ENCODE measurements around the gene MAGI2.

MAGI2 gene

DNA sequence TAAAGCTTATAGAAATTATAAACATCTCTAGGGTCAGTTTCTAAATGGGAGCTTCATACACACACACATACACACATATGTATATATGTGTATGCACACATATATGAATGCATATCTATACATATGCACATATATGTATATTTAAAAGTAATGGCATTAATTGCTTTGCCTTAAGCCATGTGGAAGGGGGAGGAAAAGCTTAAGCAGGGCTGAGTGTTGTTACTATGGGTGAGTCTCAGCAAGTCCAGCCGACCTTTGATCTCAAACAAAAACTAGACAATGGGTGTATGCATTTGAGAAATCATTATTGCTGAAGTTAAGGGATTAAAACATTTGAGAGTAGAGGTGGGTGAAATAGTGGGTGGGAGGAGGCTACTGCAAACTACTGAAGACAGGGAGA lies 546.7 kb downstream of the MAGI2 start:
- Histone ChIP-seq H3K79me2 (ENCODE audit: insufficient read depth, low read length) (no peaks in the 10 kb centered on the region), H4K20me1 (ENCODE audit: low read depth, low read length) (no peaks in the 10 kb centered on the region), H3K36me3 (ENCODE audit: low read length) (no peaks in the 10 kb centered on the region), H3K4me3 (ENCODE audit: insufficient read depth, low read length, poor library complexity, severe bottlenecking) (no peak overlapping the region), H3K27ac (ENCODE audit: low read depth, low read length) (no peak overlapping the region), H3K4me2 (ENCODE audit: low read depth, low read length, poor library complexity, severe bottlenecking) (no peak overlapping the region), H3K9me3 (ENCODE audit: insufficient read depth, low read length) (no peaks in the 10 kb centered on the region), H3F3A (ENCODE audit: insufficient read depth) (no peaks in the 10 kb centered on the region), H2AFZ (ENCODE audit: low read depth, low read length, severe bottlenecking) (no peak overlapping the region), H3K9ac (ENCODE audit: low read length) (no peak overlapping the region), H3K27me3 (ENCODE audit: low read length) (no peaks in the 10 kb centered on the region), H3K9me2 (replicated peaks; ENCODE audit: insufficient read depth, low read length) (no peaks in the 10 kb centered on the region)
- TF ChIP-seq CTCF (IDR thresholded peaks at IDR 0.05; ENCODE audit: insufficient read depth, low read length, poor library complexity, severe bottlenecking) (no peak), EZH2phosphoT487 (conservative IDR thresholded peaks at IDR 0.05; ENCODE audit: low read length) (no peak)

DNA sequence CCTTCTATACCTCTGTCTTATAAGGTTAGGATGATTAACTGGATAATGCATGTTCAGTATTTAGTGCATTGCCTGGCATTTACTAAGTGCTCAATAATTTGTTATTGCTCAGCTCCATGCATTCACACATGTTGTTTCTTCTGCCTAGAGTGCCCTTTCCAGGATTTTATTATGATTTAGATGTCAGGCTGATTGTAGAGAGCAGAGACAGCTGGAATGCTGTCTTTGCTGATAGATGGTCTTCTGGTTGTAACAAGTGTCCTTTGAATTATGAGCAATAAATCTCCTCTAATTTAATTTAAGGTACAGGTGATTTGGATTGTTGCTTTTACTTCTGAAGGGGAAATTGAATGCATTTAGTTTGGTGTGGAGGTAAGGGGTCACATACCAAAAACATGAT lies 548.0 kb downstream of the MAGI2 start:
- Histone ChIP-seq H3K4me3 (ENCODE audit: insufficient read depth, low read length, poor library complexity, severe bottlenecking) (no peak overlapping the region), H2AFZ (ENCODE audit: low read depth, low read length, severe bottlenecking) (no peak overlapping the region), H3K27me3 (ENCODE audit: low read length) (no peaks in the 10 kb centered on the region), H3K79me2 (ENCODE audit: insufficient read depth, low read length) (no peaks in the 10 kb centered on the region), H3K9ac (ENCODE audit: low read length) (no peak overlapping the region), H3F3A (ENCODE audit: insufficient read depth) (no peaks in the 10 kb centered on the region), H3K27ac (ENCODE audit: low read depth, low read length) (no peak overlapping the region), H3K4me2 (ENCODE audit: low read depth, low read length, poor library complexity, severe bottlenecking) (no peak overlapping the region), H3K9me2 (replicated peaks; ENCODE audit: insufficient read depth, low read length) (no peaks in the 10 kb centered on the region), H3K9me3 (ENCODE audit: insufficient read depth, low read length) (no peaks in the 10 kb centered on the region), H4K20me1 (ENCODE audit: low read depth, low read length) (no peaks in the 10 kb centered on the region), H3K36me3 (ENCODE audit: low read length) (no peaks in the 10 kb centered on the region)
- no peak for TF ChIP-seq CTCF (IDR thresholded peaks at IDR 0.05; ENCODE audit: insufficient read depth, low read length, poor library complexity, severe bottlenecking)

- TF ChIP-seq CTCF (IDR thresholded peaks at IDR 0.05; ENCODE audit: insufficient read depth, low read length, poor library complexity, severe bottlenecking): no peak
- TF ChIP-seq EZH2phosphoT487 (conservative IDR thresholded peaks at IDR 0.05; ENCODE audit: low read length): no peak
These were observed 548.5 kb downstream of the MAGI2 start for GRCh38 chr7:78904983-78905382.

DNA sequence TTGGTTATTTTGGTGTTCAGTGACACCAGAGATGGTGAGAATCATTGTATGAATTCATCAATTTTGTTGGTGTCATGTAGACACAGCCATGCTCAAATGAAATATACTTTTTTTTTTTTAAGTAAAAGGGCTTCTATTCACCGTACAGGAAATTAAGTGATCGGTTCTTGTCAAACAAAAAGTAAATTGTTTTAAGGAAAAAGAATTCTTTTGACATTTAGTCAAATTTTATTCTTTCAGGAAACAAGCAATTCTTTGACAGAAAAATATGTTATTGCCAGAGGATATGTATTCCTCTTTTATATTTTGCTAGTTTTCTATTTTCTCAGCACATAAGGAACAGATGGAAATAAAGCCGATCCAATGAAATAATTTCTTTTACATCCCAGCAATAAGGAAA lies 551.9 kb downstream of the MAGI2 start:
- Histone ChIP-seq H3K27ac (ENCODE audit: low read depth, low read length) (no peak overlapping the region), H2AFZ (ENCODE audit: low read depth, low read length, severe bottlenecking) (no peak overlapping the region), H3K9me2 (replicated peaks; ENCODE audit: insufficient read depth, low read length) (no peaks in the 10 kb centered on the region), H3K9me3 (ENCODE audit: insufficient read depth, low read length) (no peaks in the 10 kb centered on the region), H4K20me1 (ENCODE audit: low read depth, low read length) (no peaks in the 10 kb centered on the region), H3F3A (ENCODE audit: insufficient read depth) (no peaks in the 10 kb centered on the region), H3K9ac (ENCODE audit: low read length) (no peak overlapping the region), H3K79me2 (ENCODE audit: insufficient read depth, low read length) (no peaks in the 10 kb centered on the region), H3K36me3 (ENCODE audit: low read length) (no peaks in the 10 kb centered on the region), H3K4me3 (ENCODE audit: insufficient read depth, low read length, poor library complexity, severe bottlenecking) (no peak overlapping the region), H3K27me3 (ENCODE audit: low read length) (no peaks in the 10 kb centered on the region), H3K4me2 (ENCODE audit: low read depth, low read length, poor library complexity, severe bottlenecking) (no peak overlapping the region)
- TF ChIP-seq EZH2phosphoT487 (conservative IDR thresholded peaks at IDR 0.05; ENCODE audit: low read length) (no peak), CTCF (IDR thresholded peaks at IDR 0.05; ENCODE audit: insufficient read depth, low read length, poor library complexity, severe bottlenecking) (no peak)

More at GRCh38 chr7:78904983-78905382, 548.5 kb downstream of the MAGI2 start:
- Histone ChIP-seq H3F3A (ENCODE audit: insufficient read depth) (no peaks in the 10 kb centered on the region), H3K9me3 (ENCODE audit: insufficient read depth, low read length) (no peaks in the 10 kb centered on the region), H2AFZ (ENCODE audit: low read depth, low read length, severe bottlenecking) (no peak overlapping the region), H3K27ac (ENCODE audit: low read depth, low read length) (no peak overlapping the region), H3K79me2 (ENCODE audit: insufficient read depth, low read length) (no peaks in the 10 kb centered on the region), H3K9me2 (replicated peaks; ENCODE audit: insufficient read depth, low read length) (no peaks in the 10 kb centered on the region), H3K4me3 (ENCODE audit: insufficient read depth, low read length, poor library complexity, severe bottlenecking) (no peak overlapping the region), H3K36me3 (ENCODE audit: low read length) (no peaks in the 10 kb centered on the region), H4K20me1 (ENCODE audit: low read depth, low read length) (no peaks in the 10 kb centered on the region), H3K4me2 (ENCODE audit: low read depth, low read length, poor library complexity, severe bottlenecking) (no peak overlapping the region), H3K27me3 (ENCODE audit: low read length) (no peaks in the 10 kb centered on the region), H3K9ac (ENCODE audit: low read length) (no peak overlapping the region)
